Liver (tissue), 9 donors: ENCODE measurements around the gene CHST1. TPM values are rescaled to one million over a fixed set of nuclear protein-coding genes. Genes with fewer than 3 reads are reported as not detected.

ENCODE experiments used
- DNase-seq: peaks from one replicate; pipeline ENCODE4 v3.0.0-alpha.2; 2017; ENCODE audit warnings: low spot score
- H3K27ac ChIP-seq, 2 donors: one replicate each; pipeline ENCODE4 v1.7.0; 2013; ENCODE audit warnings: inconsistent platforms in 2 of 2, low read length in 2 of 2, control low read depth in 1 of 2, low read depth in 1 of 2, mild to moderate bottlenecking in 1 of 2
- H3K27me3 ChIP-seq, 4 donors: one replicate each; pipeline versions ENCODE4 v1.6.1 to v1.7.0; 2013; ENCODE audit warnings: low read length in 3 of 4, inconsistent platforms in 1 of 4, mild to moderate bottlenecking in 1 of 4, moderate library complexity in 1 of 4; ENCODE audit not compliant: control insufficient read depth in 4 of 4, insufficient read depth in 4 of 4
- H3K36me3 ChIP-seq, 4 donors: one replicate each; pipeline versions ENCODE4 v1.6.1 to v1.7.0; 2013; ENCODE audit warnings: low read length in 3 of 4, mild to moderate bottlenecking in 3 of 4, low read depth in 1 of 4, moderate library complexity in 1 of 4; ENCODE audit not compliant: control insufficient read depth in 4 of 4, insufficient read depth in 3 of 4
- H3K4me1 ChIP-seq, 4 donors: one replicate each; pipeline versions ENCODE4 v1.6.1 to v1.7.0; 2013; ENCODE audit warnings: low read length in 3 of 4, mild to moderate bottlenecking in 3 of 4, moderate library complexity in 1 of 4; ENCODE audit not compliant: control insufficient read depth in 4 of 4, insufficient read depth in 4 of 4
- H3K4me3 ChIP-seq, 3 donors: one replicate each; pipeline versions ENCODE4 v1.6.1 to v1.7.0; 2013; ENCODE audit warnings: low read length in 3 of 3, control low read depth in 1 of 3, low read depth in 1 of 3, mild to moderate bottlenecking in 1 of 3
- H3K9ac ChIP-seq, 2 donors: one replicate each; pipeline ENCODE4 v1.7.0; 2013; ENCODE audit warnings: low read length in 2 of 2, mild to moderate bottlenecking in 2 of 2, moderate library complexity in 2 of 2, control low read depth in 1 of 2, low read depth in 1 of 2
- H3K9me3 ChIP-seq, 4 donors: one replicate each; pipeline versions ENCODE4 v1.6.1 to v1.7.0; 2013; ENCODE audit warnings: low read length in 3 of 4; ENCODE audit not compliant: control insufficient read depth in 4 of 4
- EGR1 ChIP-seq, 2 donors: IDR thresholded peaks; 2 replicates each; pipeline ENCODE4 v1.6.1; 2016 to 2018; ENCODE audit warnings: antibody characterized with exemption in 2 of 2, low read depth in 2 of 2
- FOXA2 ChIP-seq: IDR thresholded peaks from 2 replicates; pipeline ENCODE4 v1.6.1; 2016; ENCODE audit warnings: antibody characterized with exemption
- GABPA ChIP-seq, 2 donors: IDR thresholded peaks in 1 of 2; conservative IDR thresholded peaks in 1 of 2; 2 replicates each; pipeline ENCODE4 v1.6.1; 2016; ENCODE audit warnings: antibody characterized with exemption in 2 of 2, mild to moderate bottlenecking in 1 of 2, moderate library complexity in 1 of 2
- HNF4G ChIP-seq: IDR thresholded peaks from 2 replicates; pipeline ENCODE4 v1.6.1; 2016; ENCODE audit warnings: antibody characterized with exemption
- JUND ChIP-seq, 2 donors: IDR thresholded peaks; 2 replicates each; pipeline ENCODE4 v1.6.1; 2016; ENCODE audit warnings: antibody characterized with exemption in 2 of 2
- NR2F2 ChIP-seq: IDR thresholded peaks from 2 replicates; pipeline ENCODE4 v1.6.1; 2016; ENCODE audit warnings: antibody characterized with exemption
- RAD21 ChIP-seq, 2 donors: IDR thresholded peaks; 2 replicates each; pipeline ENCODE4 v1.6.1; 2016; ENCODE audit warnings: antibody characterized with exemption in 2 of 2, mild to moderate bottlenecking in 2 of 2
- RXRA ChIP-seq, 2 donors: IDR thresholded peaks; 2 replicates each; pipeline ENCODE4 v1.6.1; 2017 to 2018; ENCODE audit warnings: antibody characterized with exemption in 2 of 2, mild to moderate bottlenecking in 1 of 2
- SP1 ChIP-seq: IDR thresholded peaks from 2 replicates; pipeline ENCODE4 v1.6.1; 2018; ENCODE audit warnings: antibody characterized with exemption, mild to moderate bottlenecking
- TAF1 ChIP-seq: conservative IDR thresholded peaks from 2 replicates; pipeline ENCODE4 v1.6.1; 2016; ENCODE audit warnings: antibody characterized with exemption, mild to moderate bottlenecking
- YY1 ChIP-seq: IDR thresholded peaks from 2 replicates; pipeline ENCODE4 v1.6.1; 2016; ENCODE audit warnings: antibody characterized with exemption, mild to moderate bottlenecking
- WGBS: extraction: QIAGEN DNeasy Blood & Tissue Kit; methylation state at CpG from one replicate; pipeline ENCODE4 v1.1.7; 2013; 5-methylcytosine and 5-hydroxymethylcytosine counted together
- polyA plus RNA-seq, 2 donors: library from polyadenylated mRNA; stranded (reverse) in 1 of 2; unstranded in 1 of 2; fragments of 200-250 nt in 1 of 2; fragments of >200 nt in 1 of 2; fragmentation: Nextera tagmentation in 1 of 2; extraction: Ambion mirVana in 1 of 2; gene quantifications; one replicate each; pipeline versions ENCODE4 v1.2.1 to v1.2.3, GENCODE V29; 2013 to 2015
- total RNA-seq, 2 donors: library from RNA; depleted of rRNA; stranded (reverse); fragments of >200 nt; gene quantifications; one replicate each; pipeline ENCODE4 v1.2.3, GENCODE V29; 2014
- TF ChIP-seq, protein P1 (sequence below): fragments of 150-350 bp; IDR thresholded peaks from 2 replicates; pipeline ENCODE4 v1.5.1; 2017; ENCODE audit warnings: improper control_type of control experiment, low read depth, low read length; ENCODE audit not compliant: missing input control
- TF ChIP-seq, protein P2 (sequence below): IDR thresholded peaks from 2 replicates; pipeline ENCODE4 v1.6.1; 2016; ENCODE audit warnings: antibody characterized with exemption
- TF ChIP-seq, protein P3 (sequence below): IDR thresholded peaks from 2 replicates; pipeline ENCODE4 v1.6.1; 2016; ENCODE audit warnings: antibody characterized with exemption, mild to moderate bottlenecking
- TF ChIP-seq, protein P4 (sequence below): IDR thresholded peaks from 2 replicates; pipeline ENCODE4 v1.6.1; 2016; ENCODE audit warnings: antibody characterized with exemption
- TF ChIP-seq, protein P5 (sequence below): IDR thresholded peaks from 2 replicates; pipeline ENCODE4 v1.6.1; 2016; ENCODE audit warnings: antibody characterized with exemption
- donor health status: healthy.
- donor health status: healthy.
- donor health status: healthy.
- donor health status: healthy.
- donor health status: healthy.

Gene CHST1
- total and polyA plus RNA-seq, 4 donors, result 0.23 to 0.81 (median 0.45) TPM

DNA sequence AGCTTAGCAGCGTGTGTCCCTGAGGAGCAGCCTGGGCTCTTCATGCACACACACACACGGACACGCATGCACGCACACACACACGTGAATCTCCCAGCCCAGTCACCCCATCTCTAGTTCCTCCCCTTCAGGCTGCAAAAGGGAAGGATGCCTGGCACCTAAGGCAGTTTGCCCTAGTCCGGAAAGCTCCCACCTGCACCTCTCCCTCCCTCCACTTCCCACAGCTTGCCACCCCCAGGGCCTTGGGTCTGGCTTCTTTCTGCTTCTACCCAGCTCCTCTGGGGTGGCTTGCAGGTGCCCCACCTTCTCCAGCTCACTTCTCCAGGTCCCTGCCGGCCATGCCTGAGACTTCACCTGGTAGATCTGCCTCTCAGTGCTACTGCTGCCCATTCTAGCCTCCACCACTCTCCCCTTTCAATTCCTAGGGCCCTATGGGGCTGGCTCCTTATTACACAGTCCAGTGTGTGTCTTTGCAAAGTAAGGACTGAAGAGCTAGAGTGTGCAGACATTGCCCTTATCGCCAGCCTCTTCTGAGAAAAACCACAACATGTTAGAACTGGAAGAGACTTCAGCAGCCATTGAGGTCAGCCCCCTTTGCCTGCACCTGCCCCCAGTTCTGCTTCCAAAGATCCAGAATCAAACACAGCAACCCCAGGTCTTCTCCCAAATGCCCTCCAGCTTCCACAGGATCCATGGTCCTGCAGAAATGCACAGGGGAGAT, 33.5 kb upstream of the CHST1 start:
- WGBS, result 85% methylated on average over 8 of the region's 8 CpGs
- TF ChIP-seq JUND (IDR thresholded peaks at IDR 0.05) (no peak), RXRA (IDR thresholded peaks at IDR 0.05) (no peak), YY1 (no peak), NR2F2 (no peak), SP1 (no peak), TAF1 (no peak), FOXA2 (no peak), RAD21 (IDR thresholded peaks at IDR 0.05) (no peak), EGR1 (IDR thresholded peaks at IDR 0.05; ENCODE audit: low read depth in 2 of 2) (no peak)
- TF ChIP-seq, protein P1, sequence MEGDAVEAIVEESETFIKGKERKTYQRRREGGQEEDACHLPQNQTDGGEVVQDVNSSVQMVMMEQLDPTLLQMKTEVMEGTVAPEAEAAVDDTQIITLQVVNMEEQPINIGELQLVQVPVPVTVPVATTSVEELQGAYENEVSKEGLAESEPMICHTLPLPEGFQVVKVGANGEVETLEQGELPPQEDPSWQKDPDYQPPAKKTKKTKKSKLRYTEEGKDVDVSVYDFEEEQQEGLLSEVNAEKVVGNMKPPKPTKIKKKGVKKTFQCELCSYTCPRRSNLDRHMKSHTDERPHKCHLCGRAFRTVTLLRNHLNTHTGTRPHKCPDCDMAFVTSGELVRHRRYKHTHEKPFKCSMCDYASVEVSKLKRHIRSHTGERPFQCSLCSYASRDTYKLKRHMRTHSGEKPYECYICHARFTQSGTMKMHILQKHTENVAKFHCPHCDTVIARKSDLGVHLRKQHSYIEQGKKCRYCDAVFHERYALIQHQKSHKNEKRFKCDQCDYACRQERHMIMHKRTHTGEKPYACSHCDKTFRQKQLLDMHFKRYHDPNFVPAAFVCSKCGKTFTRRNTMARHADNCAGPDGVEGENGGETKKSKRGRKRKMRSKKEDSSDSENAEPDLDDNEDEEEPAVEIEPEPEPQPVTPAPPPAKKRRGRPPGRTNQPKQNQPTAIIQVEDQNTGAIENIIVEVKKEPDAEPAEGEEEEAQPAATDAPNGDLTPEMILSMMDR, result no peak
- TF ChIP-seq, protein P2, sequence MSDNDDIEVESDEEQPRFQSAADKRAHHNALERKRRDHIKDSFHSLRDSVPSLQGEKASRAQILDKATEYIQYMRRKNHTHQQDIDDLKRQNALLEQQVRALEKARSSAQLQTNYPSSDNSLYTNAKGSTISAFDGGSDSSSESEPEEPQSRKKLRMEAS, result no peak
- TF ChIP-seq, protein P3, sequence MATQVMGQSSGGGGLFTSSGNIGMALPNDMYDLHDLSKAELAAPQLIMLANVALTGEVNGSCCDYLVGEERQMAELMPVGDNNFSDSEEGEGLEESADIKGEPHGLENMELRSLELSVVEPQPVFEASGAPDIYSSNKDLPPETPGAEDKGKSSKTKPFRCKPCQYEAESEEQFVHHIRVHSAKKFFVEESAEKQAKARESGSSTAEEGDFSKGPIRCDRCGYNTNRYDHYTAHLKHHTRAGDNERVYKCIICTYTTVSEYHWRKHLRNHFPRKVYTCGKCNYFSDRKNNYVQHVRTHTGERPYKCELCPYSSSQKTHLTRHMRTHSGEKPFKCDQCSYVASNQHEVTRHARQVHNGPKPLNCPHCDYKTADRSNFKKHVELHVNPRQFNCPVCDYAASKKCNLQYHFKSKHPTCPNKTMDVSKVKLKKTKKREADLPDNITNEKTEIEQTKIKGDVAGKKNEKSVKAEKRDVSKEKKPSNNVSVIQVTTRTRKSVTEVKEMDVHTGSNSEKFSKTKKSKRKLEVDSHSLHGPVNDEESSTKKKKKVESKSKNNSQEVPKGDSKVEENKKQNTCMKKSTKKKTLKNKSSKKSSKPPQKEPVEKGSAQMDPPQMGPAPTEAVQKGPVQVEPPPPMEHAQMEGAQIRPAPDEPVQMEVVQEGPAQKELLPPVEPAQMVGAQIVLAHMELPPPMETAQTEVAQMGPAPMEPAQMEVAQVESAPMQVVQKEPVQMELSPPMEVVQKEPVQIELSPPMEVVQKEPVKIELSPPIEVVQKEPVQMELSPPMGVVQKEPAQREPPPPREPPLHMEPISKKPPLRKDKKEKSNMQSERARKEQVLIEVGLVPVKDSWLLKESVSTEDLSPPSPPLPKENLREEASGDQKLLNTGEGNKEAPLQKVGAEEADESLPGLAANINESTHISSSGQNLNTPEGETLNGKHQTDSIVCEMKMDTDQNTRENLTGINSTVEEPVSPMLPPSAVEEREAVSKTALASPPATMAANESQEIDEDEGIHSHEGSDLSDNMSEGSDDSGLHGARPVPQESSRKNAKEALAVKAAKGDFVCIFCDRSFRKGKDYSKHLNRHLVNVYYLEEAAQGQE, result no peak
- TF ChIP-seq, protein P4, sequence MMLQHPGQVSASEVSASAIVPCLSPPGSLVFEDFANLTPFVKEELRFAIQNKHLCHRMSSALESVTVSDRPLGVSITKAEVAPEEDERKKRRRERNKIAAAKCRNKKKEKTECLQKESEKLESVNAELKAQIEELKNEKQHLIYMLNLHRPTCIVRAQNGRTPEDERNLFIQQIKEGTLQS, result no peak
- Histone ChIP-seq H3K27ac (no peak overlapping the region), H3K4me1 (no peaks in the 10 kb centered on the region), H3K36me3 (no peaks in the 10 kb centered on the region), H3K9me3 (no peaks in the 10 kb centered on the region), H3K4me3 (no peak overlapping the region), H3K27me3 (no peaks in the 10 kb centered on the region), H3K9ac (no peak overlapping the region)
- no peak for DNase-seq

DNA sequence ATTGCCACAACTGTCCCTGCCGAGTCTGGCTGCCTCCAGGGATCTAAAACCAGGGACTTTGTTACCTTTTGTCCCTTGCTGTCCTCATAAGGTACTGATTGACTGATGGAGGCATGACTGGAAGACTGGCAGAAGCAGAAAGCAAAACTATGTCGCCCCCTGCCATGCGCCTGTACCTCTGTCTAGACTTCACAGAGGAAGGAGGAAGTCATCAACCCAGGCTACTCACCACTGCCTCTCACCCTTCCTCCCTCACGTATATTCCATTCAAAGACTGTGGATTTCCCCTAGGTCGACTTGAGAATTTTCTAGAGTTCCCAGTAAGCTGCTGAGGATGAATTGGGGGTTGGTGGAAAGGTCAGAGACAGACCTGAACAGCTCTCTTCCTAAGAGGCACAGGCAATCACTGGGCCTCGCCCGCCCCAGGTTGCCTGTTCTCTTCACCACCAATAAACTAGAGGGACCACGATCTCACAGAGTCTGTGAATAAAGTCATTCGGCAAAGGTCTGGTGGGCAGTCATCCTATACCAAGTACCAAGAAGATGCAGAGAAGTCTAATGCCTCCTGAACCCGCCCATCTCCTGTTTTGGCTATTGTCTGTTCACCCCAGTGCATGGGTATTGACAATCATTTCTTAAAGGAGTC, 27.5 kb upstream of the CHST1 start:
- Histone ChIP-seq H3K36me3 (no peaks in the 10 kb centered on the region), H3K9ac (no peak overlapping the region), H3K9me3 (no peaks in the 10 kb centered on the region), H3K27ac (no peak overlapping the region), H3K4me3 (no peak overlapping the region), H3K27me3 (no peaks in the 10 kb centered on the region), H3K4me1 (no peaks in the 10 kb centered on the region)
- DNase-seq, result no peak
- WGBS, result 76% methylated on average over 10 of the region's 10 CpGs
- TF ChIP-seq, protein P1, result no peak
- TF ChIP-seq, protein P5, sequence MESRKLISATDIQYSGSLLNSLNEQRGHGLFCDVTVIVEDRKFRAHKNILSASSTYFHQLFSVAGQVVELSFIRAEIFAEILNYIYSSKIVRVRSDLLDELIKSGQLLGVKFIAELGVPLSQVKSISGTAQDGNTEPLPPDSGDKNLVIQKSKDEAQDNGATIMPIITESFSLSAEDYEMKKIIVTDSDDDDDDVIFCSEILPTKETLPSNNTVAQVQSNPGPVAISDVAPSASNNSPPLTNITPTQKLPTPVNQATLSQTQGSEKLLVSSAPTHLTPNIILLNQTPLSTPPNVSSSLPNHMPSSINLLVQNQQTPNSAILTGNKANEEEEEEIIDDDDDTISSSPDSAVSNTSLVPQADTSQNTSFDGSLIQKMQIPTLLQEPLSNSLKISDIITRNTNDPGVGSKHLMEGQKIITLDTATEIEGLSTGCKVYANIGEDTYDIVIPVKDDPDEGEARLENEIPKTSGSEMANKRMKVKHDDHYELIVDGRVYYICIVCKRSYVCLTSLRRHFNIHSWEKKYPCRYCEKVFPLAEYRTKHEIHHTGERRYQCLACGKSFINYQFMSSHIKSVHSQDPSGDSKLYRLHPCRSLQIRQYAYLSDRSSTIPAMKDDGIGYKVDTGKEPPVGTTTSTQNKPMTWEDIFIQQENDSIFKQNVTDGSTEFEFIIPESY, result no peak
- TF ChIP-seq RAD21 (IDR thresholded peaks at IDR 0.05) (no peak), SP1 (no peak), HNF4G (no peak), NR2F2 (no peak), GABPA (IDR thresholded peaks at IDR 0.05 in 1 of 2, conservative IDR thresholded peaks at IDR 0.05 in 1 of 2) (no peak)
- TF ChIP-seq, protein P2, result no peak
